Adrenal gland (tissue), 12 donors: ENCODE measurements around the gene CACNG7. TPM values are rescaled to one million over a fixed set of nuclear protein-coding genes. Genes with fewer than 3 reads are reported as not detected.

ENCODE experiments used
- DNase-seq, 7 donors: peaks; one replicate each; pipeline ENCODE4 v3.0.0-alpha.2; 2019 to 2020
- H3K27ac ChIP-seq, 5 donors: fragments of 200-600 bp; sonication (generic) in 4 of 5; 1 replicate in 3 of 5; 2 replicates in 2 of 5; pipeline versions ENCODE4 v1.5.1 to v1.8.0; 2016 to 2020; ENCODE audit warnings: mild to moderate bottlenecking in 1 of 5
- H3K27me3 ChIP-seq: fragments of 200-600 bp; 2 replicates; pipeline ENCODE4 v1.8.0; 2021
- H3K36me3 ChIP-seq, 2 donors: fragments of 200-600 bp; replicated peaks in 1 of 2; 1 replicate in 1 of 2; 2 replicates in 1 of 2; pipeline versions ENCODE4 v1.5.1 to v1.8.0; 2018 to 2022
- H3K4me1 ChIP-seq, 2 donors: fragments of 200-600 bp; replicated peaks in 1 of 2; 1 replicate in 1 of 2; 2 replicates in 1 of 2; pipeline versions ENCODE4 v1.5.1 to v1.8.0; 2018 to 2021
- H3K4me3 ChIP-seq, 4 donors: fragments of 200-600 bp; sonication (generic) in 3 of 4; one replicate each; pipeline ENCODE4 v1.5.1; 2016 to 2018
- H3K9me3 ChIP-seq, 3 donors: fragments of 200-600 bp; sonication (generic) in 1 of 3; replicated peaks in 1 of 3; 1 replicate in 2 of 3; 2 replicates in 1 of 3; pipeline versions ENCODE4 v1.5.1 to v1.8.0; 2016 to 2021
- CTCF ChIP-seq, 6 experiments: fragments of 450-650 bp in 4 of 6; fragments of 200-600 bp in 2 of 6; sonication (generic) in 1 of 6; IDR thresholded peaks; 1 replicate in 5 of 6; 2 replicates in 1 of 6; pipeline versions ENCODE4 v1.5.1 to v1.8.0; 2016 to 2021; ENCODE audit warnings: antibody characterized with exemption in 6 of 6, mild to moderate bottlenecking in 2 of 6, moderate library complexity in 1 of 6
- POLR2A ChIP-seq, 2 donors: fragments of 450-650 bp; IDR thresholded peaks; one replicate each; pipeline ENCODE4 v1.6.1; 2017; ENCODE audit warnings: antibody characterized with exemption in 2 of 2, mild to moderate bottlenecking in 2 of 2, moderate library complexity in 1 of 2
- WGBS, 4 donors: extraction: QIAGEN DNeasy Blood & Tissue Kit in 2 of 4; methylation state at CpG; one replicate each; pipeline versions ENCODE4 v1.1.5 to v1.1.7; 2013 to 2017; 5-methylcytosine and 5-hydroxymethylcytosine counted together
- intact Hi-C, 2 donors: fragments of 100-400 bp; cut with DNase I; formaldehyde crosslinking; loops; one replicate each; pipeline versions ENCODE4 v1.14.1 to v1.15.0; 2022 to 2023
- polyA plus RNA-seq, 3 donors: library from polyadenylated mRNA; stranded (reverse); fragments of 200-250 nt in 2 of 3; fragments of 350-450 nt in 1 of 3; fragmentation: Illumina TruSeq in 1 of 3; extraction: RNeasy Lipid Tissue Mini Kit (QIAGEN cat#74804) in 1 of 3; gene quantifications; one replicate each; pipeline ENCODE4 v1.2.3, GENCODE V29; 2013 to 2014
- total RNA-seq, 9 donors: library from RNA; depleted of rRNA in 4 of 9; stranded (reverse); fragments of >200 nt in 4 of 9; fragments of 120-200 nt in 1 of 9; fragmentation: NEBNext Ultra II Directional in 1 of 9; extraction: Animal tissue kit (Norgen Biotek cat#: 25700) in 1 of 9; gene quantifications; one replicate each; pipeline versions ENCODE4 v1.1.0 to v1.2.4, GENCODE V29; 2013 to 2023
- donor health status: healthy with polysubstance abuse.
- donor health status: Bipolar disorder and iron deficiency.
- donor health status: DM: yes; HTN: yes; CAD: no.
- donor health status: DM: no; HTN: no; CAD: no.
- donor health status: DM: no; HTN: no; CAD: no.
- donor health status: DM: yes; HTN: yes; CAD: no.

Gene CACNG7
- total and polyA plus RNA-seq, 12 donors: 0.09 to 1.4 (median 0.13) TPM; not detected in 7

GRCh38 chr19:53958168-53958571, 49.1 kb downstream of the CACNG7 start:
- no peaks in the 10 kb centered on the region for H3K9me3 ChIP-seq
- H3K4me3 ChIP-seq: no peak overlapping the region
- no peak overlapping the region for H3K27ac ChIP-seq
- H3K36me3 ChIP-seq: no peaks in the 10 kb centered on the region
- 1 to 8% (median 5%) methylated on average over 6 to 14 of the region's 14 CpGs for WGBS, 4 donors
- no peak for DNase-seq
- intact Hi-C loops: no loop called here
- H3K27me3 ChIP-seq: peaks cover 23% of the 10 kb centered on the region
- H3K4me1 ChIP-seq: no peaks in the 10 kb centered on the region
- TF ChIP-seq CTCF (IDR thresholded peaks at IDR 0.05) (no peak), POLR2A (IDR thresholded peaks at IDR 0.05) (no peak)

- WGBS, 4 donors: 2 to 4% (median 3%) methylated on average over 22 of the region's 22 CpGs
- TF ChIP-seq POLR2A (IDR thresholded peaks at IDR 0.05): no peak
- TF ChIP-seq CTCF (IDR thresholded peaks at IDR 0.05): no peak
- Histone ChIP-seq H3K27me3 (peaks cover 24% of the 10 kb centered on the region), H3K4me1 (no peaks in the 10 kb centered on the region), H3K4me3 (no peak overlapping the region), H3K9me3 (no peaks in the 10 kb centered on the region), H3K36me3 (no peaks in the 10 kb centered on the region), H3K27ac (no peak overlapping the region)
- no peak for DNase-seq
- intact Hi-C loops: no loop called here
Observed at GRCh38 chr19:53958823-53959757, 50.0 kb downstream of the CACNG7 start.

GRCh38 chr19:53960187-53960586, 51.1 kb downstream of the CACNG7 start:
- WGBS, 4 donors: 3 to 6% (median 4%) methylated on average over 9 to 10 of the region's 10 CpGs
- Histone ChIP-seq H3K9me3 (no peaks in the 10 kb centered on the region), H3K27me3 (peaks cover 33% of the 10 kb centered on the region), H3K4me1 (no peaks in the 10 kb centered on the region), H3K4me3 (no peak overlapping the region), H3K27ac (no peak overlapping the region), H3K36me3 (no peaks in the 10 kb centered on the region)
- TF ChIP-seq POLR2A (IDR thresholded peaks at IDR 0.05): no peak
- no peak for TF ChIP-seq CTCF (IDR thresholded peaks at IDR 0.05)
- no peak for DNase-seq
- intact Hi-C loops: no loop called here

GRCh38 chr19:53960886-53961285, 51.8 kb downstream of the CACNG7 start:
- intact Hi-C loops: no loop called here
- TF ChIP-seq POLR2A (IDR thresholded peaks at IDR 0.05) (no peak), CTCF (IDR thresholded peaks at IDR 0.05) (no peak)
- no peaks in the 10 kb centered on the region for H3K36me3 ChIP-seq
- H3K4me3 ChIP-seq: no peak overlapping the region
- no peak for DNase-seq
- no peaks in the 10 kb centered on the region for H3K4me1 ChIP-seq
- 4 to 8% (median 7%) methylated on average over 7 to 8 of the region's 8 CpGs for WGBS, 4 donors
- no peaks in the 10 kb centered on the region for H3K9me3 ChIP-seq
- peaks cover 33% of the 10 kb centered on the region for H3K27me3 ChIP-seq
- no peak overlapping the region for H3K27ac ChIP-seq
